ENCODE data around the gene PHF2.

PHF2 gene

DNA sequence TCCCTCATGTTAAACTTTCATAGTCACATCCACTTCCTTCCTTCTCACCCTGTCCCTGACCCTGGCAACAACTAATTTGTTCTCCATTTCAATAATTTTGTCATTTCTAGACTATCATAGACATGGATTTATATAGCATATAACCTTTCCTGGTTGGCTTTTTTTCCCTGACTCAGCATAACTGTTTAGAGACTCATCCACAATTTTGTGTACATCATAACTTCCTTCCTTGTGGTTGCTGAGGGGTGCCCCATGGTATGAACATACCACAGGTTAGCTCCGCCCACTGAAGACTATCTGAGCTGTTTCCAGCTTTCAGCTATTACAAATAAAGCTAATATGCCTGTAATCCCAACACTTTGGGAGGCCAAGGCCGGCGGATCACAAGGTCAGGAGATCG, 137.3 kb downstream of the PHF2 start:
- no peak for DNase-seq

DNA sequence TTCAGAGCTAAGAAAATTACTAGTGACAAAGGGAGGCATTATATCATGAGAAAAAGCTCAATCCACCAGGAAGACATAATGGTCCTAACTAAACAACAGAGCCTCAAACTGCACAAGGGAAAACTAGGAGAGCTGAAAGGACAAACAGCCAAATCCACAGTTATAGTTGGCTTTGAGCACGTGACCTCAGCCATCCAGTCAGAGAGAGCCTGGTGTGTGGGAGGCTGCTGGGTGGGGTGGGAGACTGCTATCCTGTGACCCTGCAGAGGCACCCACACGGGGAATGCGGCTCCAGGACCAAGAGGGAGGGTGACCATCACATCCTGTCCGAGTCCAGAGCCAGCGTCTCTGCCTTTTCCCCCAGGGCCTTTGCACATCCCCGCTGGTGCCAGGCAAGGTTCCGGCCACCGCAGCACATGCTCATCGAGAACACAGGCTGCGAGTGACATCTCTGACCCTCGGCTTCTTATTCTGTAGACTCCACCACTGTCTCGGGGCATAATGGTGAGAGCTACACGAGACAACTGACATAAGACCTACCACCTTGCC, 145.1 kb downstream of the PHF2 start:
- DNase-seq: no peak

DNA sequence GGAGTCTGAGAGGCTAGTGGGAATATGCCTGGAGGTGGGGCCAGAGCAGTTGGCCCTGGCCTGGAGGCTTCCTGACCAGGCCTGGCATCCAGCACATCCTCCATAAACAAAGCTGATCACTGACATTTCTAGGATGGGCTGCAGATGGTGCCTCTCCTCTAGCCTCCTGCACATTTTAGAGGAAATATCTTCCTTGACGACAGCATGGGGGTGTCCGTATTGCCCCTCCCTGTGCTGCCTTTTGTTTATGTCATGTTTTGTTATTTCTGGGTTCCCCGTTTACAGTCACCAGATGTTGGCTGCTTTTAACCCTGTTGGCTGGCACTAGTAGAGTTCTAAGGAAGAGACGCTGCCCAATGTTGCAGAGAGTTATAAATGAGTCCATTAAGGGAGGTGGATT, 148.5 kb downstream of the PHF2 start:
- DNase-seq: no peak

DNA sequence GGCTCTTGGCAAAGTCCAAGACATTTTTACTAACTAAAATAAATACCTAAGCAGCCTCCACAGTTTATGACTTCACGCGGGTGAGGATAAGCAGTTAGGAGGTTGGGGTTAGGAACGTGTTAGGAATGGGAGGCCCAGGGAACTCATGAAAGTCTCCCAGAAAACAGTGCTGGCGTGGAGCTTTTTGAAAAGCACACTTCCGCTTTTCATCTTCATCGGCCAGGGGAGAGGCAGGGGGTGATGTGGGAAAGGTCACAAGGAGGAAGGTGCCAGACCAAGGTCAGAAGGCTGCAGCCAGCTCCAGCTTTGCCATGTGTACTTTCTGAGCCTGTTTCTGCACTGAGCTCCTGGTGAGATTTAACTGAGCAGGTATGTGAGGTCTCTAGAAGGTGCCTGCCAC, 149.0 kb downstream of the PHF2 start:
- no peak for DNase-seq

DNA sequence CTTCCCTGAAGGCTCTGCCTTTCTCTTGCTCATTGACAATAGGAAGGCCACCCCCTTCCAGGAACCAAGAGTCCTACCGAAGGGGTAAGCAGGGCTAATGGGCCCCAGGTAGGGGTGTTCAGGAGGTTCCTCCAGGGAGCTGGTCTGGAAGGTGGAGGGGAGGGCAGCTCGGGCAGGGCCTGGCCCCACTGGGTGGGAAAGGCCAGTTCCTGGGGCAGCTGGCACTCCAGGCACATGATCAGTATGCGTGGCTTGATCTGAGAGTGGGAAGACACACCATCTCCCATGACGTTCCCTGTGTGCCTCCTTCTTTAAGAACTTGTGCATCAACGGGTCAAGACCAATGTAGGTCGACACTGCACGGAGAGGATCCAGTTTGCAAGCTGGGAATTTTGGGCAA, 149.8 kb downstream of the PHF2 start:
- DNase-seq: no peak

All from activated T-cell treated with anti-CD3 and anti-CD28 coated beads for 4 hours (primary cell).